ENCODE results near the gene RSPH10B. TPM values are rescaled to one million over a fixed set of nuclear protein-coding genes. Genes with fewer than 3 reads are reported as not detected.
"Not testable (repeated sequence)": the region's sequence is repeated elsewhere in the genome, so short reads cannot be mapped to it uniquely, and the experiment has no call there.

Gene RSPH10B
- total and polyA plus RNA-seq, 8 donors, result 0.09 to 5.8 (median 1.4) TPM

GRCh38 chr7:5879591-5879990 is 90.9 kb downstream of the RSPH10B start:
- intact Hi-C loops (cut with DNase I); H3K27me3 ChIP-seq; DNase-seq; H3K9me3 ChIP-seq; H3K4me3 ChIP-seq; H3K4me1 ChIP-seq; ATAC-seq; H3K36me3 ChIP-seq; H3K27ac ChIP-seq: not testable (repeated sequence)

Other genes starting within 250 kb of the RSPH10B start
- 10 to 100 TPM; 28.4 to 34.4 TPM for gene RNF216, start 189.0 kb downstream of the RSPH10B start, total RNA-seq
- gene RNF216, start 189.0 kb downstream of the RSPH10B start, polyA plus RNA-seq (ENCODE audit: insufficient read length in 6 of 6), result 10 to 100 TPM; 26.2 to 34.4 (median 30.2) TPM
- not detected for gene OCM, start 89.9 kb downstream of the RSPH10B start, total RNA-seq
- 1 to 10 TPM in 1 of 6 donors, under 1 TPM in 5; 0.40 to 1.2 (median 0.75) TPM for gene OCM, start 89.9 kb downstream of the RSPH10B start, polyA plus RNA-seq (ENCODE audit: insufficient read length in 6 of 6)
- gene CCZ1, start 72.0 kb downstream of the RSPH10B start, total RNA-seq, result 10 to 100 TPM; 64.9 to 80.8 TPM
- gene CCZ1, start 72.0 kb downstream of the RSPH10B start, polyA plus RNA-seq (ENCODE audit: insufficient read length in 6 of 6), result 10 to 100 TPM; 66.0 to 72.5 (median 69.0) TPM
- 10 to 100 TPM; 11.8 to 12.3 TPM for gene PMS2, start 38.4 kb upstream of the RSPH10B start, total RNA-seq
- gene PMS2, start 38.4 kb upstream of the RSPH10B start, polyA plus RNA-seq (ENCODE audit: insufficient read length in 6 of 6), result 10 to 100 TPM; 19.1 to 21.9 (median 20.0) TPM
- gene AIMP2, start 38.6 kb upstream of the RSPH10B start, total RNA-seq, result 10 to 100 TPM; 24.9 to 35.5 TPM
- gene AIMP2, start 38.6 kb upstream of the RSPH10B start, polyA plus RNA-seq (ENCODE audit: insufficient read length in 6 of 6), result 10 to 100 TPM; 12.8 to 17.2 (median 15.4) TPM
- gene ANKRD61, start 60.7 kb upstream of the RSPH10B start, total RNA-seq, result under 1 TPM; 0.26 to 0.29 TPM
- 1 to 10 TPM; 2.5 to 4.5 (median 3.7) TPM for gene ANKRD61, start 60.7 kb upstream of the RSPH10B start, polyA plus RNA-seq (ENCODE audit: insufficient read length in 6 of 6)
- gene EIF2AK1, start 88.5 kb upstream of the RSPH10B start, total RNA-seq, result 10 to 100 TPM; 93.2 to 98.9 TPM
- 100 to 1,000 TPM in 1 of 6 donors, 10 to 100 TPM in 5; 89.9 to 104 (median 92.2) TPM for gene EIF2AK1, start 88.5 kb upstream of the RSPH10B start, polyA plus RNA-seq (ENCODE audit: insufficient read length in 6 of 6)
- 1 to 10 TPM; 8.0 to 8.7 TPM for gene USP42, start 134.3 kb upstream of the RSPH10B start, total RNA-seq
- gene USP42, start 134.3 kb upstream of the RSPH10B start, polyA plus RNA-seq (ENCODE audit: insufficient read length in 6 of 6), result 10 to 100 TPM; 13.1 to 14.8 (median 14.2) TPM

Data from left lung (tissue), 10 donors.